H1 (cell line): ENCODE measurements around the gene MAD2L2. TPM values are rescaled to one million over a fixed set of nuclear protein-coding genes. Genes with fewer than 3 reads are reported as not detected.
A peak's percentile ranks its signal among the peaks of the same experiment; 100 is the strongest.

Source experiments
- CTCF ChIA-PET: fragments of 300-600 bp; sonication (Branson Sonifier 250); formaldehyde crosslinking; loops from one replicate; lab custom pipeline; 2021; ENCODE audit not compliant: partially characterized antibody; lab: Charles Lee
- POLR2A ChIA-PET: fragments of 300-600 bp; sonication (Branson Sonifier 250); formaldehyde crosslinking; loops from one replicate; lab custom pipeline; 2021; ENCODE audit warnings: inconsistent platforms; ENCODE audit not compliant: partially characterized antibody; lab: Charles Lee
- DNase-seq, 2 experiments: peaks; one replicate each; pipeline versions ENCODE4 v3.0.0 to v3.0.0-alpha.2; 2010 to 2022; ENCODE audit warnings: low spot score in 2 of 2, low read depth in 1 of 2, mixed read lengths in 1 of 2
- FAIRE-seq: peaks from 2 replicates; lab custom pipeline; 2011; peaks lifted over from hg19 to GRCh38; lab: Jason Lieb, UNC
- H2AFZ ChIP-seq: 2 replicates; pipeline ENCODE4 v1.8.1; 2012; ENCODE audit warnings: low read length, inconsistent platforms
- H2AK5ac ChIP-seq: 2 replicates; pipeline ENCODE4 v1.6.1; 2013; ENCODE audit warnings: low read depth, low read length
- H2BK120ac ChIP-seq: replicated peaks from 2 replicates; pipeline ENCODE3; 2013; ENCODE audit warnings: low read depth, low read length, inconsistent platforms
- H2BK12ac ChIP-seq: 2 replicates; pipeline ENCODE4 v1.6.1; 2013; ENCODE audit warnings: low read depth, low read length
- H2BK15ac ChIP-seq: 2 replicates; pipeline ENCODE4 v1.6.1; 2013; ENCODE audit warnings: low read length
- H2BK20ac ChIP-seq: 2 replicates; pipeline ENCODE4 v1.6.1; 2013; ENCODE audit warnings: low read length
- H2BK5ac ChIP-seq: 2 replicates; pipeline ENCODE4 v1.6.1; 2013; ENCODE audit warnings: low read depth, low read length
- H3K14ac ChIP-seq: 2 replicates; pipeline ENCODE4 v1.6.1; 2013; ENCODE audit warnings: inconsistent platforms; ENCODE audit not compliant: insufficient read length
- H3K18ac ChIP-seq: 2 replicates; pipeline ENCODE4 v1.6.1; 2013; ENCODE audit warnings: low read length; ENCODE audit errors: extremely low read depth
- H3K23ac ChIP-seq: 2 replicates; pipeline ENCODE4 v1.6.1; 2013; ENCODE audit warnings: inconsistent platforms; ENCODE audit not compliant: insufficient read length
- H3K23me2 ChIP-seq: 2 replicates; pipeline ENCODE4 v1.6.1; 2013; ENCODE audit warnings: low read depth, low read length
- H3K27ac ChIP-seq: 2 replicates; pipeline ENCODE4 v1.6.1; 2011; ENCODE audit warnings: low read depth, low read length, inconsistent platforms
- H3K27me3 ChIP-seq, 4 experiments: replicated peaks in 1 of 4; 1 replicate in 1 of 4; 2 replicates in 3 of 4; pipeline versions ENCODE4 v1.6.1 to v1.8.1; 2011 to 2013; ENCODE audit warnings: low read length in 3 of 4, mild to moderate bottlenecking in 3 of 4, inconsistent platforms in 2 of 4, mixed read lengths in 2 of 4, moderate library complexity in 1 of 4; ENCODE audit not compliant: control insufficient read depth in 3 of 4, insufficient read depth in 3 of 4; ENCODE audit errors: extremely low read depth in 1 of 4
- H3K36me3 ChIP-seq, 4 experiments: 2 replicates each; pipeline versions ENCODE4 v1.6.1 to v1.8.1; 2011 to 2013; ENCODE audit warnings: mild to moderate bottlenecking in 4 of 4, low read length in 3 of 4, moderate library complexity in 2 of 4, control low read depth in 1 of 4, inconsistent platforms in 1 of 4; ENCODE audit not compliant: insufficient read depth in 4 of 4, control insufficient read depth in 2 of 4
- H3K4ac ChIP-seq: replicated peaks from 2 replicates; pipeline ENCODE3; 2013; ENCODE audit warnings: low read length, low read depth, mixed read lengths, inconsistent platforms; ENCODE audit not compliant: insufficient read length
- H3K4me1 ChIP-seq, 4 experiments: replicated peaks in 1 of 4; 1 replicate in 1 of 4; 2 replicates in 3 of 4; pipeline versions ENCODE4 v1.6.1 to v1.8.1; 2011 to 2013; ENCODE audit warnings: low read length in 3 of 4, inconsistent platforms in 2 of 4, mixed read lengths in 1 of 4; ENCODE audit not compliant: insufficient read depth in 4 of 4, control insufficient read depth in 3 of 4
- H3K4me2 ChIP-seq, 2 experiments: 2 replicates each; pipeline versions ENCODE4 v1.6.1 to v1.8.1; 2011 to 2013; ENCODE audit warnings: low read depth in 2 of 2, low read length in 2 of 2, control low read depth in 1 of 2, inconsistent platforms in 1 of 2, mild to moderate bottlenecking in 1 of 2; ENCODE audit not compliant: insufficient read depth in 1 of 2
- H3K4me3 ChIP-seq, 4 experiments: fragments of 200-600, 300-600 bp in 1 of 4; sonication (generic), shearing (Covaris generic), sonication (Bioruptor Twin) in 1 of 4; 2 replicates each; pipeline versions ENCODE4 v1.5.1 to v1.8.1; 2011 to 2016; ENCODE audit warnings: low read length in 4 of 4, low read depth in 3 of 4, control low read depth in 2 of 4, inconsistent platforms in 2 of 4, mild to moderate bottlenecking in 2 of 4, mixed read lengths in 1 of 4, moderate library complexity in 1 of 4; ENCODE audit not compliant: insufficient read depth in 2 of 4; ENCODE audit errors: extremely low read depth in 1 of 4
- H3K56ac ChIP-seq: replicated peaks from 2 replicates; pipeline ENCODE3; 2013; ENCODE audit warnings: low read depth, mild to moderate bottlenecking, mixed read lengths, low read length, inconsistent platforms; ENCODE audit not compliant: insufficient read length
- H3K79me1 ChIP-seq: 2 replicates; pipeline ENCODE4 v1.6.1; 2013; ENCODE audit warnings: low read depth, low read length, control low read depth
- H3K79me2 ChIP-seq, 2 experiments: 2 replicates each; pipeline versions ENCODE4 v1.6.1 to v1.8.1; 2012 to 2013; ENCODE audit warnings: low read length in 2 of 2, mild to moderate bottlenecking in 2 of 2, inconsistent platforms in 1 of 2; ENCODE audit not compliant: insufficient read depth in 2 of 2, control insufficient read depth in 1 of 2
- H3K9ac ChIP-seq, 4 experiments: replicated peaks in 1 of 4; 1 replicate in 1 of 4; 2 replicates in 3 of 4; pipeline versions ENCODE4 v1.6.1 to v1.8.1; 2011 to 2013; ENCODE audit warnings: low read depth in 3 of 4, low read length in 3 of 4, control low read depth in 2 of 4, mild to moderate bottlenecking in 2 of 4, moderate library complexity in 2 of 4, inconsistent platforms in 1 of 4; ENCODE audit errors: extremely low read depth in 1 of 4
- H3K9me3 ChIP-seq, 2 experiments: 2 replicates each; pipeline versions ENCODE4 v1.6.1 to v1.8.1; 2012 to 2013; ENCODE audit warnings: mild to moderate bottlenecking in 2 of 2, moderate library complexity in 2 of 2, control low read depth in 1 of 2, inconsistent platforms in 1 of 2, low read depth in 1 of 2, low read length in 1 of 2, mixed read lengths in 1 of 2; ENCODE audit not compliant: insufficient read depth in 2 of 2
- H4K20me1 ChIP-seq, 2 experiments: replicated peaks in 1 of 2; 2 replicates each; pipeline versions ENCODE3 to v1.8.1; 2011 to 2013; ENCODE audit warnings: inconsistent platforms in 2 of 2, low read length in 2 of 2, mild to moderate bottlenecking in 1 of 2; ENCODE audit not compliant: insufficient read depth in 2 of 2, control insufficient read depth in 1 of 2
- H4K5ac ChIP-seq: 2 replicates; pipeline ENCODE4 v1.6.1; 2013; ENCODE audit warnings: low read length, low read depth, mixed read lengths, inconsistent platforms; ENCODE audit not compliant: insufficient read length
- H4K8ac ChIP-seq: 2 replicates; pipeline ENCODE4 v1.8.0; 2013; ENCODE audit warnings: mild to moderate bottlenecking, moderate library complexity, low read length, inconsistent platforms; ENCODE audit not compliant: insufficient read depth; ENCODE audit errors: extremely low read depth
- H4K91ac ChIP-seq: replicated peaks from 2 replicates; pipeline ENCODE3; 2013; ENCODE audit warnings: low read length, mixed read lengths, inconsistent platforms; ENCODE audit not compliant: insufficient read length
- CHD1 ChIP-seq: IDR thresholded peaks from 2 replicates; pipeline ENCODE4 v1.6.1; 2012; ENCODE audit warnings: low read depth, low read length, improper control_type of control experiment
- GABPA ChIP-seq: IDR thresholded peaks from 2 replicates; pipeline ENCODE4 v1.6.1; 2011; ENCODE audit warnings: mild to moderate bottlenecking, low read length, moderate library complexity, borderline replicate concordance; ENCODE audit not compliant: insufficient read depth
- HDAC2 ChIP-seq, 2 experiments: fragments of 300-600 bp in 1 of 2; sonication (generic) in 1 of 2; IDR thresholded peaks; 2 replicates each; pipeline ENCODE4 v1.6.1; 2011 to 2012; ENCODE audit warnings: low read depth in 2 of 2, low read length in 2 of 2, mild to moderate bottlenecking in 2 of 2, moderate library complexity in 2 of 2, borderline replicate concordance in 1 of 2, inconsistent platforms in 1 of 2
- POLR2A ChIP-seq, 2 experiments: IDR thresholded peaks; 1 replicate in 1 of 2; 2 replicates in 1 of 2; pipeline ENCODE4 v1.6.1; 2011; ENCODE audit warnings: low read depth in 2 of 2, low read length in 2 of 2, mild to moderate bottlenecking in 2 of 2; ENCODE audit errors: control extremely low read depth in 1 of 2
- SAP30 ChIP-seq: fragments of 300-600 bp; sonication (generic); IDR thresholded peaks from 2 replicates; pipeline ENCODE4 v1.7.1; 2012; ENCODE audit warnings: low read length, moderate library complexity, mild to moderate bottlenecking, inconsistent platforms; ENCODE audit not compliant: insufficient read depth, insufficient replicate concordance
- TAF7 ChIP-seq: optimal IDR thresholded peaks from 2 replicates; pipeline ENCODE3; 2011; ENCODE audit warnings: low read depth, mild to moderate bottlenecking, inconsistent platforms, low read length, moderate library complexity, borderline replicate concordance
- WGBS, 2 experiments: shearing (Covaris generic) in 1 of 2; methylation state at CpG; one replicate each; pipeline versions ENCODE4 v1.1.6 to v1.1.7; 2013 to 2015; ENCODE audit warnings: low lambda C conversion rate in 2 of 2, mixed read lengths in 2 of 2, inconsistent platforms in 1 of 2, low coverage in 1 of 2, missing lambda C conversion rate in 1 of 2; ENCODE audit not compliant: insufficient replicate concordance in 2 of 2, insufficient coverage in 1 of 2, insufficient read length in 1 of 2; ENCODE audit errors: extremely low coverage in 1 of 2, missing lambda C conversion rate in 1 of 2; 5-methylcytosine and 5-hydroxymethylcytosine counted together
- polyA plus RNA-seq, 7 experiments: library from polyadenylated mRNA; depleted of rRNA in 3 of 7; stranded (reverse) in 5 of 7; unstranded in 2 of 7; fragments of >200 nt in 5 of 7; fragments of 200-250 nt in 2 of 7; gene quantifications; 1 replicate in 5 of 7; 2 replicates in 1 of 7; 4 replicates in 1 of 7; pipeline versions ENCODE4 v1.2.1 to v1.2.3, GENCODE V29; 2011 to 2013; ENCODE audit warnings: missing spikeins in 2 of 7, mixed read lengths in 2 of 7
- total RNA-seq: library from RNA; stranded (reverse); fragmentation: NEBNext Ultra II Directional; extraction: Animal tissue kit (Norgen Biotek cat#: 25700); gene quantifications from 2 replicates; pipeline ENCODE4 v1.2.1, GENCODE V29; 2021
- TF ChIP-seq, protein P1 (sequence below): IDR thresholded peaks from 2 replicates; pipeline ENCODE4 v1.6.1; 2012; ENCODE audit warnings: low read length, inconsistent platforms

MAD2L2 gene
- total and polyA plus RNA-seq, 2 of the 8 experiments (the other 6 are each of a cell fraction or from before 2014, with no cell fraction given) = 310 to 469 TPM

DNA sequence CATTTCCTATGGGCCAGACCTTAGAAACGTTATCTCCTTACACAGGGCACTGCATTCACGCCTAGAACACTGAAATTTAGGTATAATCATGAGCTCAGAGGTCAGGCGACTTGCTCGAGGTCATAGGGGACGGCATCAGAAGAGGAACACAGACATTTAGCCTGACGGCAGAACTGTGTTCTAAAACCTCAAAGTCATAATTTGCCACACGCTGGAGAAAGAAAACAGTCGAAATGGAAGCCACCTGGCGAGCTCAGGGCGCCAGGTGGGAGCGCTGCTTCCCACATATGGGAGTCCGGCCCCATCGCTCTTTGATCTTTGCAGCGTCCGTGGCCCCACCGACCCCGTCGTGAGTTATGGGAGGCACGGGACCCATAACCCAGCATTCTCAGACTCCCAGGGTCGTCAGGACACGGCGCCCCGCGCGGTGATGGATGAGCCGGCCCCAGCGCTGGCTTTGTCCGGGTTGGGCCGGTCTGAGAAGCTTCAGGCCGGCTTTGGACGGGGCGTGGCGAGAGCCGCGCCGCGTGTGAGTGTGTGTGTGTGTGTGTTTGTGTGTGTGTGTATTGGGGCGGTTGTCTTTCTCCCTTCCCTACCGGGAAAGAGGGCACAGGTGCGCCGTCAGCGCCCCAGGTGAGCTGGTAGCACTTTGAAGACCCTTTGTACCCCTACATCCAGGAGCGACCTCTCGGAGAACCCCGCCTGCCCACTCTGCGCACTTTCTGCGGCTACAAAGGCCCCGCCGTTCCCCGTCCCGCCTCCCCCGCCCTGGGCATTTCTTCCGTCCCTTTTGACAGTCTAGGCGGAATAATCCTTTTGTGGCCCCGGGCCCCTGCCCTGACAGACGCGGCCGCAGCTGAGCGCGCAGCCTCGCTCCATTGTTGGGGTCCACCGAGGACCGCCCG is 9.7 kb upstream of the MAD2L2 start:
- H2BK20ac ChIP-seq = peak overlapping the region; percentile 80; the same call in 1 of the 2 replicates
- peak overlapping the region; percentile 83; the same call in 1 of the 2 replicates for H2BK15ac ChIP-seq
- H3K9me3 ChIP-seq = no peaks in the 10 kb centered on the region
- peak overlapping the region; percentile 96 for H4K91ac ChIP-seq
- H4K20me1 ChIP-seq = peaks cover 3 to 11% of the 10 kb centered on the region in 2 experiments
- H4K5ac ChIP-seq = peak overlapping the region; percentile 58
- H3K14ac ChIP-seq = peak overlapping the region; percentile 70
- peak overlapping the region; percentile 99 for H4K8ac ChIP-seq
- no peak overlapping the region for H3K23ac ChIP-seq
- no peak for DNase-seq
- H3K79me1 ChIP-seq = peaks cover 30% of the 10 kb centered on the region
- peaks cover 0 to 2% (median 0%) of the 10 kb centered on the region in 4 experiments; a peak in 2 of 7 replicates for H3K27me3 ChIP-seq
- POLR2A ChIA-PET = interaction anchor here (0.6 to 32.0 kb wide), 24 partner anchors 9 to 220 kb away, joined by 3 to 1025 read pairs (median 6); partner anchors contain the start of genes AGTRAP, FBXO44, FBXO6 and MAD2L2
- WGBS, 2 experiments = 2% methylated on average over 52 of the region's 64 CpGs; no CpG with 5 or more reads in 1 of the 2 experiments
- CTCF ChIA-PET = interaction anchor here (0.7 to 21.6 kb wide), 17 partner anchors 9 to 264 kb away, joined by 3 to 266 read pairs (median 5); partner anchors contain the start of gene MAD2L2
- peaks cover 23% of the 10 kb centered on the region for H3K23me2 ChIP-seq
- H3K27ac ChIP-seq = peak overlapping the region; percentile 97
- H2BK120ac ChIP-seq = peak overlapping the region; percentile 75
- H3K4me1 ChIP-seq = peaks cover 12 to 40% (median 31%) of the 10 kb centered on the region in 4 experiments
- peak overlapping the region; percentile 96 to 99 for H3K4me2 ChIP-seq
- no peak overlapping the region for H2AFZ ChIP-seq
- H3K18ac ChIP-seq = peak overlapping the region; percentile 99
- H3K79me2 ChIP-seq = peaks cover 15 to 78% of the 10 kb centered on the region in 2 experiments
- FAIRE-seq = peak; percentile 19
- peak overlapping the region; percentile 89 to 99 (median 96) for H3K9ac ChIP-seq
- peak overlapping the region; percentile 99 for H2AK5ac ChIP-seq
- peak overlapping the region; percentile 88 for H3K56ac ChIP-seq
- H2BK12ac ChIP-seq = peak overlapping the region; percentile 100
- H3K36me3 ChIP-seq = peaks cover 0 to 15% (median 0%) of the 10 kb centered on the region in 4 experiments; a peak in 2 of 8 replicates
- H3K4me3 ChIP-seq = peak overlapping the region; percentile 75 to 99 (median 82)
- peak overlapping the region; percentile 61 for H3K4ac ChIP-seq
- H2BK5ac ChIP-seq = peak overlapping the region; percentile 100
- TF ChIP-seq SAP30 = peak; percentile 69
- TF ChIP-seq HDAC2 (IDR thresholded peaks at IDR 0.05; ENCODE audit: borderline replicate concordance in 1 of 2, low read depth in 2 of 2, low read length in 2 of 2) = 0 out of 4 replicates have a peak, but pooled peaks of 1 of the 2 experiments have one; percentile 74
- TF ChIP-seq GABPA = no peak
- TF ChIP-seq CHD1 = no peak; the same call in 1 of the 2 replicates
- peak; percentile 57 to 65; a peak in 2 of 3 replicates for TF ChIP-seq POLR2A (IDR thresholded peaks at IDR 0.05; ENCODE audit: control extremely low read depth in 1 of 2, low read depth in 2 of 2, low read length in 2 of 2)
- TF ChIP-seq, protein P1, sequence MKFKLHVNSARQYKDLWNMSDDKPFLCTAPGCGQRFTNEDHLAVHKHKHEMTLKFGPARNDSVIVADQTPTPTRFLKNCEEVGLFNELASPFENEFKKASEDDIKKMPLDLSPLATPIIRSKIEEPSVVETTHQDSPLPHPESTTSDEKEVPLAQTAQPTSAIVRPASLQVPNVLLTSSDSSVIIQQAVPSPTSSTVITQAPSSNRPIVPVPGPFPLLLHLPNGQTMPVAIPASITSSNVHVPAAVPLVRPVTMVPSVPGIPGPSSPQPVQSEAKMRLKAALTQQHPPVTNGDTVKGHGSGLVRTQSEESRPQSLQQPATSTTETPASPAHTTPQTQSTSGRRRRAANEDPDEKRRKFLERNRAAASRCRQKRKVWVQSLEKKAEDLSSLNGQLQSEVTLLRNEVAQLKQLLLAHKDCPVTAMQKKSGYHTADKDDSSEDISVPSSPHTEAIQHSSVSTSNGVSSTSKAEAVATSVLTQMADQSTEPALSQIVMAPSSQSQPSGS = no peak; the same call in 1 of the 2 replicates
- TF ChIP-seq TAF7 = peak; percentile 52
